Measurements from ENCODE around the gene B4GALNT3. TPM values are rescaled to one million over a fixed set of nuclear protein-coding genes. Genes with fewer than 3 reads are reported as not detected.

Gene B4GALNT3
- total RNA-seq, 1 donor, result under 0.01 TPM

DNA sequence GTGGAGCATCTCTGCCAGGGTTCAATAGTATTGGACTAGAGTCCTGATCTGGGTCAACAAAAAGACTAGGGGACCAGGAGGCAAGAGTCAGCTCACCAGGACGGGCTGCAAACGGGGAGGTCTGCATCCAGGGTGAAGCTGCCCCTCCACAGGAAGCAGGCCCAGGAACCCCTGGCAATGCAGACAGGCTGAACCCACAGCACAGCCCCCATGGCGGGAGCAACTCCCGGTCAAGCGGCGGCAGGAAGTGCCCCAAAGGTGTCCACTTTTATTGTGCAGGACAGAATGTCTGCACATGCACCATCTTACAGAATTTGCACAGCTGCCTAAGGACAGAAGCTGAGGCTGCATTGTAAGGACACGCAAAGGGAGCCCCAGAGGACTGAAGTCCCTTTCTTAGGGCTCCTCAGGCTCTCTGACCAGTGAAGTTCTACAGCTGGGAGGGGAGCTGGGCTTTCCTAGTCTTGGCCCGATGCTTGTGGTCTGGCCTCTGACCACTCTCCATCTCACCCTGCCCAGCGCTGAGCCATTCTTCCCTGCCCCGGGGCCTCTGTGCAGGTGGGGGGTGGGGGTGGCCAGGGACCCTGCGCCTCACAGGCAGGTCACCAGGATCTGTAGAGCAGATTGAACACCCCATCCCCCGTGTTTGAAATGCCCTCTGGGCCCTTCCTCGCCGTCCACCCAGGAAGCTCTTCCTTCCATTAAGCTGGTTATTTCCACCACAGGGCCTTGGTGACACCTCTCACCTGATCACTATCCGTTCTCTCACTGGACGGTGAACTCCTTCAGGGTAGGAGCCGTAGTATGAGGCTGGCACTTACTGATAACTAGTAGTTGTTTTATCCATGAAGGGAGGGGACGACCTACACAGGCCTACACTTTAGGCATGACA, 127.6 kb downstream of the B4GALNT3 start:
- DNase-seq (ENCODE audit: low read depth in 2 of 3, low spot score in 2 of 3), result no peak

DNA sequence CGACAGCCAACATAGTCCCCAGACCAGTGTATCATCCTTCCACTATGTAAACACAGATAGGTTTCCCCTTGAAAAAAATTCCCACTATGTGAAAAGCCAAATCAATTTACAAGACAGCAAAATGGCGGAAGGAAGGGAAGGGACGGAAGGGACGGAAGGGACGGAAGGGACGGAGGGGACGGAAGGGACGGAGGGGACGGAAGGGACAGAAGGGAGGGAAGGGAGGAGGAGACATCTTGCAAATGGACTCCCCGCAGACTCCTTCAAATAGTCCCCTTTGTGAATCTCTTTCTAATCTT, 128.2 kb downstream of the B4GALNT3 start:
- DNase-seq (ENCODE audit: low read depth in 2 of 3, low spot score in 2 of 3), result no peak

GRCh38 chr12:588646-589045, 128.9 kb downstream of the B4GALNT3 start:
- no peak for DNase-seq (ENCODE audit: low read depth in 2 of 3, low spot score in 2 of 3)

GRCh38 chr12:590206-590750, 130.5 kb downstream of the B4GALNT3 start:
- no peak for DNase-seq (ENCODE audit: low read depth in 2 of 3, low spot score in 2 of 3)

- DNase-seq (ENCODE audit: low read depth in 2 of 3, low spot score in 2 of 3), result peak in 2 of 3 donors; percentile 96 to 99
Measured at GRCh38 chr12:591167-592023, 131.7 kb downstream of the B4GALNT3 start.

DNA sequence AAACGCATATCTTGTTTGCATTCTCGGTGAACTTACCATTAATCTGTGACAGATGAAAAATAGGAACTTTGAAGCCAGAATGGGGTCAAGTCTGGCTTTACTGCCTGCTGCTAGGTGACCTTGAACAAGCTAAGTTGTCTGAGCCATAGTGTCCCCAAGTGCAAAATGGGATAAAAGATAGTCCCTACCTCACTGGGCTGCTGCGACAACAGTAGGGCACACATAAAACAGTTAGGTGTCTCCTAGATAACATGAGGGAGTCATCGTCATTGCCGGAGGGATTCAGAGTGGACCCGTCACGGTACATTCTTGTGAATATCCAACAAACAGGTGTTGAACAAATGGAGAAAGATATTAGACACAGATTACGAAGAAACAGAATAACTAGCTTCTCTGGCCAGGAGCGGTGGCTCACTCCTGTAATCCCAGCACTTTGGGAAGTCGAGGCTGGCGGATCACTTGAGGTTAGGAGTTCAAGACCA, 132.3 kb downstream of the B4GALNT3 start:
- DNase-seq (ENCODE audit: low read depth in 2 of 3, low spot score in 2 of 3), result no peak

GRCh38 chr12:593396-594270, 133.9 kb downstream of the B4GALNT3 start:
- no peak for DNase-seq (ENCODE audit: low read depth in 2 of 3, low spot score in 2 of 3)

DNA sequence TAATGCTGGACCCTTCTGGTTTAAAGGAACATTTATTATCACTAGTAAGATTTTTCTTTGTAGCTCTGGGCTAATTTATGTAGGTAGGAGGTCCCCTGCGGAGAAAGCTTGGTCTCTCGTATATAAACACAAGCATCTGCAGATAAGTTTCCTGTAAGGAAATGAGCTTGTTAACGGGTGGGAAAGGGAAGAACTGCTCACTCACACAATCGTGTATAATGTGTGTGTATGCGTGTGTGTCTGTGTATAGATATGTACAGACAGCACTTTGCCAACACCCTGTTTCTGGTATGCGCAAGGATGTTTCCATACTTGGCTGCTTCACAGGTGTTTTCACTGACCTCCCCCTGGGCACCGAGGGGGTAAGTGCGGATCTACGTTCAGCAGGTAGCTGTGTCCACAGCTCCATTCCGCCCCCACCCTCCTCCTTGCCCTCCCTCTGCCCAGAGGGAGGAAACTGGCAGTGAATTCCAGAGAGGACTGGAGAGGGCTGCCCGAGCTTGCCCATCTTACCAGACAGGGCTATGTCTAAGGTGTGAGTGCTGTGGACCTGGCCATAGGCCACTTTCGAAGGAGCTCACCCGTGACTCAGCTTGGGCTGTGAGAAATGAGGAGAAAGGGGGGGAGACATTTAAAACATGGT, 138.3 kb downstream of the B4GALNT3 start:
- DNase-seq (ENCODE audit: low read depth in 2 of 3, low spot score in 2 of 3), result peak in 2 of 3 donors; percentile 63 to 84

DNA sequence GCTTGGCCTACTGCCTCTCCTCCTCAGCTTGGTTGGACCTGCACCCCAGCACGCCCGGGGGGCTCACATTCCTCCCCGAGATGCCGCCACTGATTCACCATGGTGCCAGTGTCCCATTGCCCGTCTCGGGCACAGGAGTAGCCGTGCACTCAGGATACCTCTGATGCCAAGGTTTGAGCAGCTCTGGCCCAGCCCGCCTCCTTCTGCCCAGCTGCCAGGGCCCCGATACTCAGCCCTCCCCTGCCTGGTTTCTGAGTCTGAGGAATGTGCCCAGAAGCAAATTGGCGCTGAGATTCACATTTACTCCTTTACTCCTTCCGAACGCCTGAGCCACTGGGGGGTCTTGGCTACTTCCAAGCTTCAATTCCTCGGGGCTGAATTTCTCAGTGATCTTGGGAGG, 140.0 kb downstream of the B4GALNT3 start:
- no peak for DNase-seq (ENCODE audit: low read depth in 2 of 3, low spot score in 2 of 3)

DNA sequence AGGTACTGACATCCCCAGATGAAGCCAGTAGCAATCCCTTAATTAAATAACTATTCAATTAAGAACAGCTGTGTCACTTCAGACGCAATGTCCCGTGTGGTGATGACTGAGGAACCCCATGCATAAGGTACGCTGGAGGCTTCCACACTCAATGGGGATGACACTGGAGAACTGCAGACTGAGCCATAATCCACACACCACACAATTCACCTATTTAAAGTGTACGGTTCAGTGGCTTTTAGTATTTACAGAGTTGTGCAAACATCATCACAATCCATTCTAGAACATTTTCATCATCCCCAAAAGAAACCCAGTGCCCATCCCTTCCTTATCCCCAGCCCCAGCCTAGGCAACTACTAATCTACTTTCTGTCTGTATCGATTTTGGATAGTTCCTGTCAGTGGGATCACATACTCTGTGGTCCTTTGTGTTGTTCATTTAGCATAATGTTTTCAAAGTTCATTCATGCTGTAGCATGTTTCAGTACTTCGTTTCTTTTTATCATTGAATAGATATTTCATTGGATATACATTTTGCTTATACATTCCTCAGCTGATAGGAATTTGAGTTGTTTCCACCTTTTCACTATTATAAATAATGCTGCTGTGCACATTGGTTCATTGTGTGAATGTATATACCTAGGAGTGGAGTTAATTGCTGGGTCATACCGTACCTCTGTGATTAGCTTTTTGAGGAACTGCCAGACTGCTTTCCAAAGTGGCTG, 142.4 kb downstream of the B4GALNT3 start:
- DNase-seq (ENCODE audit: low read depth in 2 of 3, low spot score in 2 of 3), result no peak

DNA sequence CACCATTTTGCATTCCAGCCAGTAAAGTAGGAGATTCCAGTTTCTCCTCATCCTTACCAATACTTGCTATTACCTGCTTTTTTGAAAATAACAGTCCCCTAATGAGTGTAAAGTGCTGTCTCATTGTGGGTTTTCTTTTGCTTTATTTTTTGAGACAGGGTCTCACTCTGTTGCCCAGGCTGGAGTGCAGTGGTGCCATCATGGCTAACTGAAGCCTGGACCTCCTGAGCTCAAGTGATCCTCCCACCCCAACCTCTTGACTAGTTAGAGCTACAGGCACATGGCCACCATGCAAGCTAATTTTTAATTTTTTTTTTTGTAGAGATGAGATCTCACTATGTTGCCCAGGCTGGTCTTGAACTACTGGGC, 142.9 kb downstream of the B4GALNT3 start:
- no peak for DNase-seq (ENCODE audit: low read depth in 2 of 3, low spot score in 2 of 3)

- no peak for DNase-seq (ENCODE audit: low read depth in 2 of 3, low spot score in 2 of 3)
Measured at GRCh38 chr12:604956-605355, 145.2 kb downstream of the B4GALNT3 start.

- no peak for DNase-seq (ENCODE audit: low read depth in 2 of 3, low spot score in 2 of 3)
Measured at GRCh38 chr12:607541-608001, 147.8 kb downstream of the B4GALNT3 start.

GRCh38 chr12:608413-608812, 148.7 kb downstream of the B4GALNT3 start:
- no peak for DNase-seq (ENCODE audit: low read depth in 2 of 3, low spot score in 2 of 3)

GRCh38 chr12:608921-609320, 149.2 kb downstream of the B4GALNT3 start:
- no peak for DNase-seq (ENCODE audit: low read depth in 2 of 3, low spot score in 2 of 3)

DNA sequence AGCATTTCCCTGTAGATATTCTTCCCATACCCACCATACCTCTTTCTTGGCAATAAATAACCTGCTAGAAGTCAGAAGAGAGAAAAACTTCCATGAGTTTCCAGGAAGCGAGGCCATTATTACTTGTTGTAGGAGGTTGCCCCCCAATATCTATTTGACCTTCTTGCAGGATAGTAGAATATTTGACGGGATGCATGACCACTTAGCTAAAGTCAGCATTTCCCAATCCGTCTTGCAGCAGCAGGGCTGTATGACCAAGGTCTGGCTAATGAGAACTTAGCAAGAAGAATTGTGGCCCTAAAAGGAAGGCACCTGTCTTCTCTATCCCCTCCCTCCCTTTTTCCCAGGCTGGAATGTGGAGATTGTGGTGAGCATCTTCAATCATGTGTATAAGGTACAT, 152.0 kb downstream of the B4GALNT3 start:
- no peak for DNase-seq (ENCODE audit: low read depth in 2 of 3, low spot score in 2 of 3)

DNA sequence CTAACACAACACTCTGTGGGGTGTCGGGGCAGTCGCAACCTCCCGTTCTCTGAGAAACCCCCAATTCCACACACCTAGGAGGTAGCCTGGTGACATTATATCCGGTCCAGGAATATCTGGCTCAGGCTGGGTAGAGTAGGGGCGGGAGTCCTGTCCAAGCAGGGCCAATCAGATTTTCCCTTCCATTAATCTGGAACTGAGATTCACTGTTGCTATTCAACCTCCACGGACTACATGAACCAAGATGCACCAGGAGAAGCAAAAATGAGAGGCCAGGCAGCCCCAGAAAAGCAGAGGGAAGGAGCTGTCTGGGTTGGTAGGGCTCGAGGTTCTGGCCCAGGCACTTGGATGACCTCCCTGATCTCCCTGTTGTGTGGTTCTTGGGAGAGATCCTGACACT, 152.6 kb downstream of the B4GALNT3 start:
- DNase-seq (ENCODE audit: low read depth in 2 of 3, low spot score in 2 of 3), result no peak

DNA sequence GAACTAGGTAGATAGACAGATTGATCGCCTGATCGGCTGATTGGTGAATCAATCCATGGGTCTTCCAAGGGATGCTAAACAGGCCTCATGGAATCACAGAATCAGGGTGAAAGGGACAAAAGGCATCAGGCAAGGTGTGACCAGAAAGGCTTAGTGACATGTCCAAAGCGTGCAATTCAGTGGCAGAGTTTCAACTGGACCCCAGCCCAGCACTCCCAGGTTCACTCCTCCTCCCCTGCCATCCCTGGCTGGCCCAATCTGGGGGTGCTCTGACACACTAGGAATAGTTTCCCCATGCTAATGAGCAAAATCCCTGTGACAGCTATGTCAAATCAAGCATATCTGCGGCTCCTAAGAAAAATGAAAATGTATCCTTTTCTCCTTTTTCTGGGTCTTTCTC, 153.1 kb downstream of the B4GALNT3 start:
- no peak for DNase-seq (ENCODE audit: low read depth in 2 of 3, low spot score in 2 of 3)

Data from hematopoietic multipotent progenitor cell (in vitro differentiated cells).